ENCODE data around the gene IFT80. TPM values are rescaled to one million over a fixed set of nuclear protein-coding genes. Genes with fewer than 3 reads are reported as not detected.

The IFT80 gene
- polyA plus RNA-seq, 1 of the 3 experiments (the other 2 are of a cell fraction), result 10.5 TPM

DNA sequence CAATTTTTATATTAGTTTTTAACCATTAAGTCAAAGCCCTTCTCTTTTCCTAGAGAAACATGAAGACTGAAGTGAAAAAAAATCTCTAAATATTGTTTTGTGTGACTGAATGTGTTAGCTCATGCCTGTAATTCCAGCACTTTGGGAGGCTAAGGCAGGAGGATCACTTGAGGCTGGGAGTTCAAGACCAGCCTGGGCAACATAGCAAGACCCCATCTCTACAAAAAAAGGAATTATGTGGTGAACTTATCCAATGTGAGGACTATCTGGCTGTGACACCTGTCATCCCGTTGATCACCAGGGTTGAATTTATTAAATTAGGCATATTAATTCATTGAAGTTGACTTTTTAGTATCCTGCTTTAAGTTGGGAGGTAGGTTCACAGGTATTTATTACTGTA lies 13.5 kb upstream of the IFT80 start:
- Histone ChIP-seq H3K9me3 (no peaks in the 10 kb centered on the region), H3K79me2 (ENCODE audit: insufficient read depth) (peaks cover 94% of the 10 kb centered on the region), H3K9me2 (no peaks in the 10 kb centered on the region; the same call in 1 of the 2 replicates), H3K4me2 (no peak overlapping the region), H3K27ac (ENCODE audit: low read depth in 2 of 2, low read length in 1 of 2) (peak overlapping the region in 1 of 2 experiments; percentile 44; a peak in 2 of 4 replicates), H2AFZ (ENCODE audit: low read depth) (no peak overlapping the region), H3K9ac (no peak overlapping the region), H4K20me1 (ENCODE audit: insufficient read depth) (0 out of 2 replicates have a peak, but pooled peaks cover 8% of the 10 kb centered on the region), H3K4me1 (ENCODE audit: control insufficient read depth in 1 of 2, insufficient read depth in 2 of 2, low read depth in 1 of 2, low read length in 1 of 2) (peaks cover 0 to 4% of the 10 kb centered on the region in 2 experiments; a peak in 2 of 4 replicates), H3K4me3 (ENCODE audit: low read depth in 2 of 2, low read length in 1 of 2) (no peak overlapping the region), H3K27me3 (ENCODE audit: insufficient read depth) (no peaks in the 10 kb centered on the region), H3K36me3 (replicated peaks in 1 of 2; ENCODE audit: control insufficient read depth in 1 of 2, insufficient read depth in 2 of 2, low read length in 1 of 2) (peaks cover 77 to 78% of the 10 kb centered on the region in 2 experiments), H3F3A (replicated peaks; ENCODE audit: insufficient read depth) (peaks cover 57% of the 10 kb centered on the region)
- ChIA-PET CTCF (interaction anchor here (0.6 to 5.9 kb wide), 12 partner anchors 9 to 379 kb away, joined by 3 to 29 read pairs (median 7); partner anchors contain the start of genes C3orf80 and SMC4), POLR2A (interaction anchor here (1.6 kb wide), 1 partner anchor 11 kb away, joined by 3 read pairs; no protein-coding TSS in a partner anchor)
- TF ChIP-seq SMC3 (IDR thresholded peaks at IDR 0.05; ENCODE audit: low read depth, low read length), result no peak
- WGBS (ENCODE audit: low lambda C conversion rate), result 93% methylated on average over 1 of the region's 1 CpG
- no peak for DNase-seq

DNA sequence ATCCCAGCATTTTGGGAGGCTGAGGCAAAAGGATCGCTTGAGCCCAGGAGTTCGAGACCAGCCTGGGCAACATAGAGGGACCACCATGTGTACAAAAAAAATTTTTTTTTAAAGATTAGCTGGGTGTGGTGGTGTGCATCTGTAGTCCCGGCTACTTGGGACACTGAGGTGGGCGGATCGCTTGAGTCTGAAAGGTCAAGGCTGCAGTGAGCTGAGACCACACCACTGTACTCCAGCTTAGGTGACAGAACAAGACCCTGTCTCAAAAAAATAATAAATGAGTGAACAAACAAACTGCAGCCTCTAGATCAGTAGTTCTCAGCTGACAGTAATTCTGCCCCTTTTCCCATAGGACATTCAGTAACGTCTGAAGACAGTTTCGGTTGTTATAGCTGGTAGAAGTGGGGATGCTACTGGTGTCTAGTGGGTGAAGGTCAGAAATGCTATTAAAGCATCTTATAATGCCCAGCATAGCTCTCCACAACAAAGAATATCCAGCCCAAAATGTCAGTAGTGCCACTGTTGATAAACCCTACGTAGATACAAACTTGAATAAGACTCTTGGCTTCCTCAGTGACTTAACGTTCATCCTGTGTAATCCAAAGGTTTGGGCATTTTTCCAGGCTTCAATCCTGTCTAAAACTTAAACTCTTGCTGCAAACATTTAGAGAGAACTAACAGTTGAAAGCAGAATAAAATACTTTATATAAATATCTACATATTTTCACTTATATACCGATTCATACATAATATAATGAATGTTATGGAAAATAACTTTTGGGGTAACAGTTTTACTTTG lies 11.0 kb upstream of the IFT80 start:
- no peak overlapping the region for H3K9ac ChIP-seq
- no peak for DNase-seq
- POLR2A ChIA-PET, result interaction anchor here (0.7 kb wide), 1 partner anchor 56 kb away, joined by 3 read pairs; no protein-coding TSS in a partner anchor
- CTCF ChIA-PET, result interaction anchor here (0.7 to 1.5 kb wide), 3 partner anchors 9 to 404 kb away, joined by 3 to 5 read pairs (median 4); no protein-coding TSS in a partner anchor
- no peaks in the 10 kb centered on the region for H3K9me3 ChIP-seq
- H4K20me1 ChIP-seq (ENCODE audit: insufficient read depth), result peaks cover 9% of the 10 kb centered on the region; the same call in 1 of the 2 replicates
- peaks cover 3 to 10% of the 10 kb centered on the region in 2 experiments; a peak in 2 of 4 replicates for H3K4me1 ChIP-seq (ENCODE audit: control insufficient read depth in 1 of 2, insufficient read depth in 2 of 2, low read depth in 1 of 2, low read length in 1 of 2)
- H3K27me3 ChIP-seq (ENCODE audit: insufficient read depth), result no peaks in the 10 kb centered on the region
- H3K4me3 ChIP-seq (ENCODE audit: low read depth in 2 of 2, low read length in 1 of 2), result no peak overlapping the region
- H3K27ac ChIP-seq (ENCODE audit: low read depth in 2 of 2, low read length in 1 of 2), result peak overlapping the region in 1 of 2 experiments; percentile 44; a peak in 1 of 4 replicates
- TF ChIP-seq FOXM1 (IDR thresholded peaks at IDR 0.05; ENCODE audit: low read depth) (no peak), MXI1 (IDR thresholded peaks at IDR 0.05; ENCODE audit: low read depth, low read length) (no peak), ELF1 (IDR thresholded peaks at IDR 0.05) (no peak), CHD2 (IDR thresholded peaks at IDR 0.05; ENCODE audit: low read length, partially characterized antibody) (no peak), NRF1 (IDR thresholded peaks at IDR 0.05; ENCODE audit: low read depth, low read length) (no peak), SIN3A (IDR thresholded peaks at IDR 0.05; ENCODE audit: borderline replicate concordance, low read depth, low read length) (no peak), TAF1 (IDR thresholded peaks at IDR 0.05; ENCODE audit: borderline replicate concordance, low read depth, low read length) (no peak)
- H3K4me2 ChIP-seq, result no peak overlapping the region
- WGBS (ENCODE audit: low lambda C conversion rate), result 83% methylated on average over 10 of the region's 10 CpGs
- H3F3A ChIP-seq (replicated peaks; ENCODE audit: insufficient read depth), result peaks cover 35% of the 10 kb centered on the region
- H3K79me2 ChIP-seq (ENCODE audit: insufficient read depth), result peaks cover 94% of the 10 kb centered on the region
- peaks cover 72 to 74% of the 10 kb centered on the region in 2 experiments for H3K36me3 ChIP-seq (replicated peaks in 1 of 2; ENCODE audit: control insufficient read depth in 1 of 2, insufficient read depth in 2 of 2, low read length in 1 of 2)
- H3K9me2 ChIP-seq, result no peaks in the 10 kb centered on the region
- H2AFZ ChIP-seq (ENCODE audit: low read depth), result no peak overlapping the region
